ENCODE data around the gene OS9. TPM values are rescaled to one million over a fixed set of nuclear protein-coding genes. Genes with fewer than 3 reads are reported as not detected.

Gene OS9
- total RNA-seq, 2 experiments from 2014 or later = 82.6 to 112 TPM

GRCh38 chr12:57739914-57740538, 46.1 kb downstream of the OS9 start:
- no peaks in the 10 kb centered on the region for H4K20me1 ChIP-seq (ENCODE audit: insufficient read depth, low read length)
- H3K9me2 ChIP-seq (ENCODE audit: insufficient read depth, low read length) = no peaks in the 10 kb centered on the region
- BruUV-seq (replicated peaks) = no TSS peak
- H3K79me2 ChIP-seq (ENCODE audit: insufficient read depth, low read depth, low read length) = peaks cover 14% of the 10 kb centered on the region; the same call in 1 of the 2 replicates
- DNase-seq (ENCODE audit: low spot score) = no peak
- peaks cover 1% of the 10 kb centered on the region; the same call in 1 of the 2 replicates for H3K36me3 ChIP-seq (ENCODE audit: insufficient read depth, low read length)
- peak overlapping the region; percentile 93 for H3K4me2 ChIP-seq (ENCODE audit: low read length)
- peaks cover 47% of the 10 kb centered on the region for H3K4me1 ChIP-seq (ENCODE audit: insufficient read depth, low read length, poor library complexity, severe bottlenecking)
- ChIA-PET CTCF (ENCODE audit: unreplicated experiment) (no interaction called here), POLR2A (no interaction called here)
- no peak overlapping the region for H3K27ac ChIP-seq (ENCODE audit: low read depth, low read length, poor library complexity, severe bottlenecking)
- intact Hi-C loops (cut with micrococcal nuclease; ENCODE audit: unreplicated experiment) = loop anchor here (5.0 kb wide), 1 partner anchor 263 kb away; the partner anchor contains the start of gene ARHGAP9
- no peak for TF ChIP-seq CTCF (conservative IDR thresholded peaks at IDR 0.05; ENCODE audit: low read length)
- TF ChIP-seq EZH2phosphoT487 (IDR thresholded peaks at IDR 0.05; ENCODE audit: borderline replicate concordance, low read depth, low read length) = no peak
- H3K4me3 ChIP-seq (ENCODE audit: low read depth, low read length, poor library complexity, severe bottlenecking) = peak overlapping the region; percentile 80
- no peak overlapping the region for H2AFZ ChIP-seq (ENCODE audit: low read length)
- H3K9me3 ChIP-seq (ENCODE audit: low read length) = no peaks in the 10 kb centered on the region

GRCh38 chr12:57740656-57741412, 46.9 kb downstream of the OS9 start:
- no peak overlapping the region for H2AFZ ChIP-seq (ENCODE audit: low read length)
- H3K27ac ChIP-seq (ENCODE audit: low read depth, low read length, poor library complexity, severe bottlenecking) = peak overlapping the region; percentile 45

More at GRCh38 chr12:57740656-57741412, 46.9 kb downstream of the OS9 start:
- DNase-seq (ENCODE audit: low spot score) = peak; percentile 82
- BruUV-seq (replicated peaks) = no TSS peak
- peaks cover 14% of the 10 kb centered on the region; the same call in 1 of the 2 replicates for H3K79me2 ChIP-seq (ENCODE audit: insufficient read depth, low read depth, low read length)
- ChIA-PET CTCF (ENCODE audit: unreplicated experiment) (interaction anchor here (0.6 kb wide), 1 partner anchor 38 kb away, joined by 3 read pairs; no protein-coding TSS in a partner anchor), POLR2A (interaction anchor here (0.8 to 1.8 kb wide), 4 partner anchors 10 to 194 kb away, joined by 3 to 5 read pairs (median 4); partner anchors contain the start of gene DCTN2)
- no peak for TF ChIP-seq CTCF (conservative IDR thresholded peaks at IDR 0.05; ENCODE audit: low read length)
- TF ChIP-seq EZH2phosphoT487 (IDR thresholded peaks at IDR 0.05; ENCODE audit: borderline replicate concordance, low read depth, low read length) = no peak
- H3K4me2 ChIP-seq (ENCODE audit: low read length) = peak overlapping the region; percentile 93
- peaks cover 47% of the 10 kb centered on the region for H3K4me1 ChIP-seq (ENCODE audit: insufficient read depth, low read length, poor library complexity, severe bottlenecking)
- intact Hi-C loops (cut with micrococcal nuclease; ENCODE audit: unreplicated experiment) = loop anchor here (5.0 kb wide), 1 partner anchor 264 kb away; the partner anchor contains the start of gene ARHGAP9
- H3K9me3 ChIP-seq (ENCODE audit: low read length) = no peaks in the 10 kb centered on the region
- peak overlapping the region; percentile 80 for H3K4me3 ChIP-seq (ENCODE audit: low read depth, low read length, poor library complexity, severe bottlenecking)
- no peaks in the 10 kb centered on the region for H3K9me2 ChIP-seq (ENCODE audit: insufficient read depth, low read length)
- H4K20me1 ChIP-seq (ENCODE audit: insufficient read depth, low read length) = no peaks in the 10 kb centered on the region
- H3K36me3 ChIP-seq (ENCODE audit: insufficient read depth, low read length) = peaks cover 9% of the 10 kb centered on the region

All from OCI-LY7 (cell line).